ENCODE data around the gene ACTG1.

Gene ACTG1

GRCh38 chr17:81515530-81516041 lies 3.0 kb upstream of the ACTG1 start:
- FAIRE-seq: no peak

GRCh38 chr17:81514739-81515529 lies 2.3 kb upstream of the ACTG1 start:
- FAIRE-seq: no peak

DNA sequence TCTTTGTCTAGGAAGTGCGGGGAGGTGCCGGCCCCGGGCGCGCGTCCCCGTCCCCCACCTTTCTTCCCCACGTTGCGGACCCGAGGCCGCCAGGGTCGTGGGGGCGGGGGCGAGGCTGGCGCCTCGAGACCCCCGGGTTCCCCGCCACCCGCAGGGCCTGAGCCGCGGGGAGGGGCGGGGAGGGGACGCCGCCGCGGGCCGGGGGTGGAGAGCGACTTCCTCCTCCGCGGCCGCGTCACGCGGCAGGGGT lies 1.8 kb upstream of the ACTG1 start:
- FAIRE-seq: no peak

DNA sequence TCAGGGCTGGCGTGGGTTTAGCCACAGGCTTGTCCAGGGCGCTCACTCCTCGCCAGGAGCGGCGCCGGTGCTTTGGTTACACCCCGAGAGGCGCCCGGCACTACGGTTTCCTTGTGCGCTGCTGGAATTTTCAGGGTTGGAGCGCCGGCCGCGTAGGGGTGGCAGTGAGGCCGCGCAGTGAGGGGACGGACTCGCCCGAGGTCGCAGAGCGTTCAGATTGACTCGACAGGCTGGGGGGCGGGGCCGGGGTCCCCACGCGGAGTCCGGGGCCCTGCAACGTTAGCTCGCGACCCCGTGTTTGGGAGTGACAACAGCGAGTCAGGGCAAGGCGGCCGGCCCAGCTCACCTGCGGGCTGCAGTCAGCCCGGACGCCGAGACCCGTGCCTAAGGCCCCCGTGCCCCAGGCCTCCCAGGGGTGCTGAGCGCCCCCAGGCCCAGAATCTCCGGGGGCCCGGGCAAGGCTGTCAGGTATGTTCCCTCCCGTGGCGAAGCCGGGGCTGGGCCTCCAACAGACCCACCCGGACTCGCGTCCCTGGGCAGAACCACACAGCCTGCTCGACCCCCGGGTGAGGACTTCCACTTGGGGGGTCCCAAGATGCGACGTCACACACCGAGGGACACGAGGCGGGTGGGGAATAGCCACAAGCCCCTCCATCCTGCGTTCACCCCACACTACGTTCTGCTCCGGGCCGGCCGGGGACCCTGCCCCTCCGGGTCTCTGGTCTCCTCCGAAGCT lies 1.3 kb upstream of the ACTG1 start:
- no peak for FAIRE-seq

DNA sequence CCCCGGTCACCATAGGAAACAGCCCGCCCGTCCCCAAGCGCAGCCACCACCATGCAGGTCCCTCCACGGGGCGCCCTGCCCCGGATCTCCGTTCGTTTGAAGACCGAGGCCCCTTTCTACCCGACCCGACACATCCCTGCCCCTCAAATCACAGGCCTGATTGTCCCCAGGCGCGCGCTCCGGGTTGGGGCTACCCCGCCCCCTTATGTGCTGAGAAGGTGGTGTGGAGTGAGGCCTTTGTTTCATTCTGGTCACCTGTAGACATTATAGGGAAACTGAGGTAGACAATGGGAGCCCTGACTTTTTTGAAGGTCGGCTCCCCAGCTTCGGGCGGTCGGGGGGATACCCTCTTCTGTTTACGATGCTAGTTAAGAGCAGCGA lies 763 bp upstream of the ACTG1 start:
- FAIRE-seq: no peak

DNA sequence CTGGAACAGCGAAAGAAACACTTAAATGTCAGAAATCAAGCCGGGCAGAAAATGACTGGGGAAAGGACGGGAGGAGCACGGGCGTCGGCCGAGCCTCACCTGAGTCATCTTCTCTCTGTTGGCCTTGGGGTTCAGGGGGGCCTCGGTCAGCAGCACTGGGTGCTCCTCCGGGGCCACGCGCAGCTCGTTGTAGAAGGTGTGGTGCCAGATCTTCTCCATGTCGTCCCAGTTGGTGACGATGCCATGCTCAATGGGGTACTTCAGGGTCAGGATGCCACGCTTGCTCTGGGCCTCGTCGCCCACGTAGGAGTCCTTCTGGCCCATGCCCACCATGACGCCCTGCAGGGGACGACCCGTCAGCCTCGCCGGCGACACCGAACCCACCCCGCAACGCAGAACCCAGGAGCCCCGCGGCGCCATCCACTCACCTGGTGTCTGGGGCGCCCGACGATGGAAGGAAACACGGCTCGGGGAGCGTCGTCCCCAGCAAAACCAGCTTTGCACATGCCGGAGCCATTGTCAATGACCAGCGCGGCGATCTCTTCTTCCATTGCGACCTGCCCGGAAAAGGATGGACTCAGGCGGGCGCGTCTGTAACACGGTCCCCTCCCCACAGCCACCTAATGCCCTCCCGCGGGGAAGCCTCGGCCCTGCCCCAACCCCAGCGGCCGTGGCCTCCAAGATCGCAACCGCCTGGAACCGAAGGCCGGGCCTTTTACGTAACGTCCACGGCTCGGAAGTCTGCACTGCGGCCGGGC lies 616 bp downstream of the ACTG1 start:
- no peak for FAIRE-seq

GRCh38 chr17:81511554-81511803 lies 1.1 kb downstream of the ACTG1 start:
- no peak for FAIRE-seq

- no peak for FAIRE-seq
Observed at GRCh38 chr17:81510785-81511553, 1.6 kb downstream of the ACTG1 start.

GRCh38 chr17:81509972-81510784 lies 2.4 kb downstream of the ACTG1 start:
- FAIRE-seq: no peak

DNA sequence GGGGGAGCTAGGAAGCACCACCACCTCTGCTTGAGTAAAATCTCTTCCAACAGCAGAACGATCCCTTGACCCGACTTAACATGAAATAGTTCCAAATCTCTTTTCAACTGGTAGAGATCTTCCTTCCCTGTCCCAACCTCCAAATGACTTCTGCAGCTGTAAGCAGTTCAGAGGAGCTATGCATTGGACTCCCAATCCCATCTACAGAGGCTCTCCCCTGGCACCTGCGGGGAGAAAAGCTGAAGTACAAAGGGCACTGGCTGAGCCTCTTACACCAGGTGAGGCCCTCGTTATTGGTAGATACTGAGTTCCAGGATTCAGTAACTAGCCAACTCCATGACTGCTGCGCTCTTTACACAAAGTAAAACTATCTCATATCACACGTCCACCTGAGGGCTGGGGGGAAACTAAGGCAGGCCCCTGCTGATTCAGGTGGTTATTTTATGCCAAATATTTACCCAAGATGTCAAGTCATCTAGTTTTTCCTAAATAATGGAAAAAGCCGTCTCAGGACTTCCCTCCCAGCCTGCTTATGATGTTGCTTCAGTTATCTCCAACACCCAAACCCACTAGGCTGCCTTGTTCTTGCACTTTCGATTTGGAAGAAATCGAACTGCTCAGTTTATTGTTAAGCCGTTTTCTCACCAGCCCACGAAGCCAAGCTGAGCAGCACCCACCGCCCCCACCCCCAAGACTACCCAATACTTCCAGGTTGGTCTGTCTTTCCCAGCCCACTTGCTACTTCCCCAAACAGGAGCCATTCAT lies 3.2 kb downstream of the ACTG1 start:
- FAIRE-seq: no peak

DNA sequence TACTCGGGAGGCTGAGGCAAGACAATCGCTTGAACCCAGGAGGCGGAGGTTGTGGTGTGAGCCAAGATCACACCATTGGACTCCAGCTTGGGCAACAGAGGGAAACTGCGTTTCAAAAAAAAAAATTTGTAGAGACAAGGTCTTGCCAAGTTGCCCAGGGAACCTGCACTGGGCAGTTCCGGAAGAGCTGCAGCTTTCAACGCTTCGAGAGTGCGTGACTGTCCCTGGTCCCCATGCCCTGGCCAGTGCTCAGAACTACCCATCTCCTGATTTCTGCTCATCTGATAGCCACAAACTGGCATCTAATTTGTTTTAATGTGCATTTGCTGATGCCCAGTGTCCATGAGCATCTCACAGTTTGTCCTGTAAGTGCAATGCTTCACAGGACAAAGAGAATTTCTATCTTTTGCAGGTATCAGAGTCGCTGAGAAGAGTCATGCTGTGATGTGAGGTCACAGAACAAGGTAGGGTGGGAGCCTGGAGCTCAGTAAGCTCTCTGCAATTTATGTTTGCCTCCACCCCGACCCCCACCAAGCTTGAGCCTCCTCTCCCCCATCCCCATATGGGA lies 3.9 kb downstream of the ACTG1 start:
- no peak for FAIRE-seq

DNA sequence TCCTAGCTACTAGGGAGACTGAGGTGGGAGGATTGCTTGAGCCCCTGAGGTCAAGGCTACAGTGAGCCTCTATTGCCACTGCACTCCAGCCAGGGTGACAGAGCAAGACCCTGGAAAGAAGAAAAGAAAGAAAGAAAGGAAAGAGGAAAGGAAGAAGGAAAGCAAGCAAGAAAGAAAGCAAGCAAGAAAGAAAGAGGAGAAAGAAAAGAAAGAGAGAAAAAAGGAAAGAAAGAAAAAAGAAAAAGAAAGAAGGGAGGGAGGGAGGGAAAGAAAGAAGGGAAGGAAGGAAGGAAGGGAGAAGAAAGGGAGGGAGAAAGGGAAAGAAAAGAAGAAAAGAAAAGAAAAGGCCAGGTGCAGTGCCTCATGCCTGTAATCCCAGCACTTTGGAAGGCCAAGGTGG lies 9.0 kb downstream of the ACTG1 start:
- no peak for FAIRE-seq

GRCh38 chr17:81502471-81503017 lies 10.1 kb downstream of the ACTG1 start:
- FAIRE-seq: no peak

DNA sequence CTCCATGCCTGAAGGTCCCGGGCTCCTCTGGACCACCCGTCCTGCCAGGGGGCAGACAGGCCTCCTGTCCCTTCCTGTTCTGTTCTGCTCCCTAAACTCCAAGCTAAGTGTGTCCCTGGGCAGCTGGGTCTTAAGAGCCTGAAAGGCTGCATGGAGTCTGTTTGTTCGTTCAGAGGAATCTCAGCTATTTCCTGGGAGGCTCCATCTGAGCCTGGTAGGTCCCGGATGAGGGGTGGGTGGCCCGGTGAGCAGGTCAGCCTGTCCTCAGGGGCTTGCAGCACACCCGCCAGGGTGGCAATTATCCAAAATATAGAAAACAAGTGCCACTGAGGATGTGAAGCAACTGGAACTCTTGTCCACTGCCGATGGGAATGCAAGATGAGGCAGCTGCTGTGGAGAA lies 12.6 kb downstream of the ACTG1 start:
- FAIRE-seq: no peak

DNA sequence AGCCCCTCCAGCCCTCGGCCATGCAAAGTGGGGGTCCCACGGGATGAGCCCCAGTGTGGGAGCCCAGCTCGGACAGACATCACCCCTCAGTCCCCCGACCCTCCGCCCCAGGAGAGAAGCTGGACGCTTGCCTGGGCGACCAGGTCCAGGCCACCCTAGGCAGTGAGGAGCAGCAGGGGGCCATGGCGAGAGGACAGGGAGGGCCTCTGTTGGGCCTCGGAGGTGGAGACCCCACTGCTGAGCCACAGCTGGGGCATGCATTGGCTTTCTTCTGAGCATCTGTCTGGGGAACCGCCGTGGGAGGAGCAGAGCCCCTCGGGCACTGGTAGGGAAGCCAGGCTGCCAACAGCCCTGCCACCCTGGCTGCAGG lies 13.0 kb downstream of the ACTG1 start:
- no peak for FAIRE-seq

DNA sequence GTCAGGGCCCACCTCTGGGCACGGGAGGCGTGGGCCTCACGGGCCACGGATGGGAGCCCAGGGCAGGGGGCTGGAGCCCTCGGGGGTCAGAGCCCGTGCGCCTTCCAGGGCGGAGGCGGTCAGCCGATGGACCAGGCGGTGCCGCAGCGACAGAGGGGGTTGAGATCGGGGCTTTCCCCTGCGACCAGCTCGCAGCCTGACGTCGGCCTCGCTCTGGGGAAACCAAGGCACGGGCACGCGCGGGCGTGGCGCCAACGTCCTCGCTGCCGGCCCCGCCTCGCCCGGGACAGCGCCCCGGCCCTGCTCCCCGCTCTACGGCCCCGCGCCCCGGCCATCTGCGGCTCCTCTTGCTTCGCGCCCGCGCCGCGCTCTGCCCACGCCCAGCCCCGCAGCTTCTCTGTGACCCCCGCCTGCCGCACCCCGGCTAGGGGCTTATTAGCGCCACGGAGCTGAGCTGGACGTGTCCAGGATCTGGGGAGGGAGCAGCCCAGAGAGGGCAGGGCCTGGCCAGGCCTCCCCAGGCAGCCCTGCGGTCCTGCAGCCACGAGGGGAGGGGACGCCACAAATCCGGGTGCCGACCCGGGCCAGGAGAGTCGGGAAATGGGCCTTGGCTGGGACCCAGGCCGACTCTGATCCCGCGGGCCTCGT lies 13.5 kb downstream of the ACTG1 start:
- FAIRE-seq: no peak

- no peak for FAIRE-seq
Observed at GRCh38 chr17:81494626-81495377, 17.8 kb downstream of the ACTG1 start.

DNA sequence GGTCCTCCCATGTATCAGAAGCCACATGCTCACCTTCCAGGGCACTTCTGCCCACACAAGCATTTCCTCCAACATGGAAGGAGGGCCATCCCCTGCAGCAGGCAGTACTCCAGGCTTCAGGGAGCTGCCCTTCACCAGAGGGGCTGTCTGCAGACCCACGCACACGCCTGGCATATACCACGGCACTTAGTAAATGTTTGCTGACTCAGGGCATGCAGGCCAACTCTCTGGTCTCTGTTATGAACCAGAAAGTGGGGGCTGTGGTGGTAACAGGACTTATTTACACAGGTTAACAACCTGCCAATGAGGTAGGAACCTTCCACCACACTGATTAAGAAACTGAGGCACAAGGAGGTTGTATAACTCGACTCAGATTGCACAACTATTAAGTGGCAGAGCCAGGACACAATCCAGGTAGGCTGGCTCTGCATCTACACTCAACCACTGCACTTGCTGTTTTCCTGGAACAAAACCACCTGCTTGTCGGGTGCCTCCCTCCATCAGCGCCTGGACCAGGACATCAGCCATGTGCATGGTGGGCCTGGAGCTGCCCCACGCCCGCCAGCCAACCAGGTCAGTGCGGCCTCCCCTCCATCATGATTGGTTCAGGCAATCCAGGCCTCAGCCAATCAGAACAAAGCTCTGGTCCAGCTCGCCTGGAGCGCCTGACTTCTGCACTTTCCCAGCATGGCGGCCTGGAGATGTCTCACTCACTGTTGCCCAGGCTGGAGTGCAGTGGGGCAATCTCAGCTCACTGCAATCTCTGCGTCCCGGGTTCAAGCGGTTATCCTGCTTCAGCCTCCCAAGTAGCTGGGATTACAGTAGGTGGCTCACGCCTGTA lies 19.2 kb downstream of the ACTG1 start:
- FAIRE-seq: no peak

GRCh38 chr17:81492706-81493105 lies 19.9 kb downstream of the ACTG1 start:
- no peak for FAIRE-seq
